SK-N-SH treated with all-trans-retinoic acid at 6 μM for 48 hours (cell line): ENCODE data around the gene RNF208.

Experiments used
- ARNTL ChIP-seq: fragments of 450-650 bp; formaldehyde crosslinking; IDR thresholded peaks from 2 replicates; pipeline ENCODE4 v1.5.0; 2020; ENCODE audit warnings: low read depth, mild to moderate bottlenecking, moderate library complexity, borderline replicate concordance
- BACH2 ChIP-seq: fragments of 250-450 bp; sonication (Bioruptor Pico); IDR thresholded peaks from 2 replicates; pipeline ENCODE4 v1.9.0; 2021; ENCODE audit warnings: mild to moderate bottlenecking, borderline replicate concordance
- ESRRG ChIP-seq: fragments of 250-450 bp; sonication (Bioruptor Pico); IDR thresholded peaks from 2 replicates; pipeline ENCODE4 v1.6.1; 2021; ENCODE audit warnings: mild to moderate bottlenecking
- ISL1 ChIP-seq: fragments of 250-450 bp; sonication (Bioruptor Pico); IDR thresholded peaks from 2 replicates; pipeline ENCODE4 v2.1.2; 2022; ENCODE audit warnings: mild to moderate bottlenecking, moderate library complexity
- PATZ1 ChIP-seq: fragments of 250-450 bp; sonication (Bioruptor Pico); IDR thresholded peaks from 2 replicates; pipeline ENCODE4 v1.8.0; 2020; ENCODE audit warnings: mild to moderate bottlenecking, moderate library complexity, borderline replicate concordance
- PPARA ChIP-seq: fragments of 250-450 bp; sonication (Bioruptor Pico); IDR thresholded peaks from 2 replicates; pipeline ENCODE4 v1.5.0; 2020; ENCODE audit warnings: mild to moderate bottlenecking, borderline replicate concordance
- SNAI2 ChIP-seq: fragments of 250-450 bp; sonication (Bioruptor Pico); IDR thresholded peaks from 2 replicates; pipeline ENCODE4 v1.5.0; 2020; ENCODE audit warnings: mild to moderate bottlenecking, moderate library complexity
- TCF4 ChIP-seq: fragments of 250-450 bp; sonication (Bioruptor Pico); IDR thresholded peaks from 2 replicates; pipeline ENCODE4 v1.8.0; 2021; ENCODE audit warnings: mild to moderate bottlenecking, moderate library complexity, borderline replicate concordance
- TOX ChIP-seq: fragments of 250-450 bp; sonication (Bioruptor Pico); IDR thresholded peaks from 2 replicates; pipeline ENCODE4 v1.8.0; 2021; ENCODE audit warnings: mild to moderate bottlenecking, moderate library complexity, borderline replicate concordance
- TSHZ2 ChIP-seq: fragments of 250-450 bp; sonication (Bioruptor Pico); IDR thresholded peaks from 2 replicates; pipeline ENCODE4 v1.5.0; 2020; ENCODE audit warnings: mild to moderate bottlenecking, moderate library complexity
- ZNF8 ChIP-seq: fragments of 450-650 bp; formaldehyde crosslinking; IDR thresholded peaks from 2 replicates; pipeline ENCODE4 v1.5.0; 2020; ENCODE audit warnings: mild to moderate bottlenecking, moderate library complexity
- TF ChIP-seq, protein P1 (sequence below): fragments of 250-450 bp; sonication (Bioruptor Pico); IDR thresholded peaks from 2 replicates; pipeline ENCODE4 v1.5.1; 2020; ENCODE audit warnings: low read depth, mild to moderate bottlenecking, moderate library complexity
- TF ChIP-seq, protein P2 (sequence below): fragments of 250-450 bp; sonication (Bioruptor Pico); IDR thresholded peaks from 2 replicates; pipeline ENCODE4 v1.5.1; 2021; ENCODE audit warnings: mild to moderate bottlenecking, moderate library complexity

GRCh38 chr9:137224830-137225694, 3.0 kb upstream of the RNF208 start, which contains the start of gene CYSRT1:
- TF ChIP-seq PATZ1 (no peak), ESRRG (CRISPR knock-in tag) (no peak), ISL1 (CRISPR knock-in tag) (no peak), BACH2 (CRISPR knock-in tag) (no peak), PPARA (CRISPR knock-in tag) (no peak), SNAI2 (no peak), TOX (no peak), ZNF8 (no peak), ARNTL (CRISPR knock-in tag) (no peak), TSHZ2 (CRISPR knock-in tag) (no peak), TCF4 (CRISPR knock-in tag) (no peak)
- TF ChIP-seq, protein P1, sequence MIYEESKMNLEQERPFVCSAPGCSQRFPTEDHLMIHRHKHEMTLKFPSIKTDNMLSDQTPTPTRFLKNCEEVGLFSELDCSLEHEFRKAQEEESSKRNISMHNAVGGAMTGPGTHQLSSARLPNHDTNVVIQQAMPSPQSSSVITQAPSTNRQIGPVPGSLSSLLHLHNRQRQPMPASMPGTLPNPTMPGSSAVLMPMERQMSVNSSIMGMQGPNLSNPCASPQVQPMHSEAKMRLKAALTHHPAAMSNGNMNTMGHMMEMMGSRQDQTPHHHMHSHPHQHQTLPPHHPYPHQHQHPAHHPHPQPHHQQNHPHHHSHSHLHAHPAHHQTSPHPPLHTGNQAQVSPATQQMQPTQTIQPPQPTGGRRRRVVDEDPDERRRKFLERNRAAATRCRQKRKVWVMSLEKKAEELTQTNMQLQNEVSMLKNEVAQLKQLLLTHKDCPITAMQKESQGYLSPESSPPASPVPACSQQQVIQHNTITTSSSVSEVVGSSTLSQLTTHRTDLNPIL (CRISPR knock-in tag), result no peak
- TF ChIP-seq, protein P2, sequence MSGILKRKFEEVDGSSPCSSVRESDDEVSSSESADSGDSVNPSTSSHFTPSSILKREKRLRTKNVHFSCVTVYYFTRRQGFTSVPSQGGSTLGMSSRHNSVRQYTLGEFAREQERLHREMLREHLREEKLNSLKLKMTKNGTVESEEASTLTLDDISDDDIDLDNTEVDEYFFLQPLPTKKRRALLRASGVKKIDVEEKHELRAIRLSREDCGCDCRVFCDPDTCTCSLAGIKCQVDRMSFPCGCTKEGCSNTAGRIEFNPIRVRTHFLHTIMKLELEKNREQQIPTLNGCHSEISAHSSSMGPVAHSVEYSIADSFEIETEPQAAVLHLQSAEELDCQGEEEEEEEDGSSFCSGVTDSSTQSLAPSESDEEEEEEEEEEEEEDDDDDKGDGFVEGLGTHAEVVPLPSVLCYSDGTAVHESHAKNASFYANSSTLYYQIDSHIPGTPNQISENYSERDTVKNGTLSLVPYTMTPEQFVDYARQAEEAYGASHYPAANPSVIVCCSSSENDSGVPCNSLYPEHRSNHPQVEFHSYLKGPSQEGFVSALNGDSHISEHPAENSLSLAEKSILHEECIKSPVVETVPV, result no peak
